K562 (cell line): ENCODE measurements around the gene ZNF32. TPM values are rescaled to one million over a fixed set of nuclear protein-coding genes. Genes with fewer than 3 reads are reported as not detected.

Experiments
- ETV1 ChIP-seq: fragments of 450-650 bp; conservative IDR thresholded peaks from 2 replicates; pipeline ENCODE4 v1.6.1; 2016; ENCODE audit warnings: missing genetic modification characterization, control low read depth, low read depth, missing compliant biosample characterization
- MAFK ChIP-seq: IDR thresholded peaks from 2 replicates; pipeline ENCODE4 v1.6.1; 2011; ENCODE audit warnings: low read length, improper control_type of control experiment
- RBBP5 ChIP-seq: fragments of 200-600 bp; sonication (generic); IDR thresholded peaks from 2 replicates; pipeline ENCODE4 v1.6.1; 2012; ENCODE audit warnings: borderline replicate concordance, mild to moderate bottlenecking, low read length, control low read depth, inconsistent platforms; ENCODE audit not compliant: insufficient read depth, poor library complexity, severe bottlenecking
- SAFB2 ChIP-seq: fragments of 200-400 bp; formaldehyde crosslinking; IDR thresholded peaks from 2 replicates; pipeline ENCODE4 v1.6.1; 2018; ENCODE audit warnings: borderline replicate concordance, low read length, low read depth, moderate library complexity; ENCODE audit not compliant: severe bottlenecking
- SETDB1 ChIP-seq: IDR thresholded peaks from one replicate; pipeline ENCODE4 v1.6.1; 2012; ENCODE audit warnings: low read length, control low read depth, inconsistent platforms
- STAT5A ChIP-seq: IDR thresholded peaks from 2 replicates; pipeline ENCODE4 v1.6.1; 2012; ENCODE audit warnings: low read length, inconsistent platforms, borderline replicate concordance
- polyA plus RNA-seq, 8 experiments: library from polyadenylated mRNA; depleted of rRNA in 4 of 8; stranded (reverse) in 5 of 8; unstranded in 3 of 8; fragments of >200 nt; fragmentation: Nextera tagmentation in 2 of 8; fragmentation: Illumina TruSeq in 1 of 8; extraction: Ambion mirVana in 2 of 8; extraction: Trizol in 1 of 8; gene quantifications; 2 replicates each; pipeline versions ENCODE4 v1.2.1 to v1.2.3, GENCODE V29; 2011 to 2014; ENCODE audit warnings: inconsistent platforms in 1 of 8, missing spikeins in 1 of 8
- total RNA-seq, 7 experiments: library from RNA; depleted of rRNA in 6 of 7; stranded (reverse); fragments of >200 nt in 6 of 7; fragmentation: Illumina TruSeq in 2 of 7; extraction: Trizol in 2 of 7; gene quantifications; 2 replicates each; pipeline versions ENCODE4 v1.2.1 to v1.2.3, GENCODE V29; 2011 to 2021; ENCODE audit warnings: low replicate concordance in 1 of 7
- TF ChIP-seq, protein P1 (sequence below): sonication (generic); formaldehyde crosslinking; IDR thresholded peaks from 2 replicates; pipeline ENCODE4 v1.8.1; 2023; ENCODE audit warnings: mild to moderate bottlenecking, missing genetic modification reagents
- TF ChIP-seq, protein P2 (sequence below): fragments of 250-450 bp; sonication (Bioruptor Pico); IDR thresholded peaks from 2 replicates; pipeline ENCODE4 v1.8.0; 2021; ENCODE audit warnings: mild to moderate bottlenecking, moderate library complexity

The ZNF32 gene
- total and polyA plus RNA-seq, 9 of the 15 experiments (the other 6 are each of a cell fraction or from before 2014, with no cell fraction given): 17.3 to 57.0 (median 26.3) TPM

DNA sequence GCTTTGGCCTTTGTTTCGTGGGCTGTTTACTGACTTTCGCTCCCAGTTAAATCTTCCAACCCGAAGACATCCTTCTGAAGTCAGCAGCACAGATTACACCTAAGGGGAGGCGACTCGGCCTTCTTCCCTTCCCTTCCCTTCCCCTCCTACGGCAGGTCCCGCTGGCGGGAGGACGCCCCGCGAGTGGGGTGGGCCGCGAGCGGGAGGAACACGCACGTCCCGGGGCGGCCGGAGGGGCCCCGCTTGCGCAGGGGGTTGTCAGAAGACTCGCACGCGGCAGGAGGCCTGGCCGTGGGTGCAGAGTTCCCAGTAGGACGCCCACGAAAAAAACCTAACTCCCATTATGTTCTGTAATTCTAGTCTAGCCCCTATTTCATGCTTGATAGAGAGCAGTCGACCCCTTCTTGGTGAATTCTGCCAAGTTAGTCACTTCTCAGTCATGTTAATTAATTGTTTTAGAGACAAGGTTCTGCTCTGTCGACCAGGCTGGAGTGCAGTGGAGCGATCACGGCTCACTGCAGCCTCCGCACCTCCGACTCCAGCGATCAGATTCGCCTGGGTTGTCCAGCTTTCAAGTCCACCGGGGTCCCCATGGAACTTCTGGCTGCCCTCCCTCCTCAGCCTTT lies 19.2 kb upstream of the ZNF32 start (continued):
- no peak for TF ChIP-seq MAFK
- no peak for TF ChIP-seq RBBP5
- TF ChIP-seq SETDB1: no peak
- TF ChIP-seq, protein P1, sequence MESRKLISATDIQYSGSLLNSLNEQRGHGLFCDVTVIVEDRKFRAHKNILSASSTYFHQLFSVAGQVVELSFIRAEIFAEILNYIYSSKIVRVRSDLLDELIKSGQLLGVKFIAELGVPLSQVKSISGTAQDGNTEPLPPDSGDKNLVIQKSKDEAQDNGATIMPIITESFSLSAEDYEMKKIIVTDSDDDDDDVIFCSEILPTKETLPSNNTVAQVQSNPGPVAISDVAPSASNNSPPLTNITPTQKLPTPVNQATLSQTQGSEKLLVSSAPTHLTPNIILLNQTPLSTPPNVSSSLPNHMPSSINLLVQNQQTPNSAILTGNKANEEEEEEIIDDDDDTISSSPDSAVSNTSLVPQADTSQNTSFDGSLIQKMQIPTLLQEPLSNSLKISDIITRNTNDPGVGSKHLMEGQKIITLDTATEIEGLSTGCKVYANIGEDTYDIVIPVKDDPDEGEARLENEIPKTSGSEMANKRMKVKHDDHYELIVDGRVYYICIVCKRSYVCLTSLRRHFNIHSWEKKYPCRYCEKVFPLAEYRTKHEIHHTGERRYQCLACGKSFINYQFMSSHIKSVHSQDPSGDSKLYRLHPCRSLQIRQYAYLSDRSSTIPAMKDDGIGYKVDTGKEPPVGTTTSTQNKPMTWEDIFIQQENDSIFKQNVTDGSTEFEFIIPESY (CRISPR knock-in tag): no peak
- no peak for TF ChIP-seq STAT5A
- TF ChIP-seq ETV1 (tag): no peak
- TF ChIP-seq, protein P2, sequence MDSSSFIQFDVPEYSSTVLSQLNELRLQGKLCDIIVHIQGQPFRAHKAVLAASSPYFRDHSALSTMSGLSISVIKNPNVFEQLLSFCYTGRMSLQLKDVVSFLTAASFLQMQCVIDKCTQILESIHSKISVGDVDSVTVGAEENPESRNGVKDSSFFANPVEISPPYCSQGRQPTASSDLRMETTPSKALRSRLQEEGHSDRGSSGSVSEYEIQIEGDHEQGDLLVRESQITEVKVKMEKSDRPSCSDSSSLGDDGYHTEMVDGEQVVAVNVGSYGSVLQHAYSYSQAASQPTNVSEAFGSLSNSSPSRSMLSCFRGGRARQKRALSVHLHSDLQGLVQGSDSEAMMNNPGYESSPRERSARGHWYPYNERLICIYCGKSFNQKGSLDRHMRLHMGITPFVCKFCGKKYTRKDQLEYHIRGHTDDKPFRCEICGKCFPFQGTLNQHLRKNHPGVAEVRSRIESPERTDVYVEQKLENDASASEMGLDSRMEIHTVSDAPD (CRISPR knock-in tag): no peak
- no peak for TF ChIP-seq SAFB2
